GM18861 (cell line): ENCODE results near the gene SUSD4.
"Not testable (repeated sequence)": the region's sequence is repeated elsewhere in the genome, so short reads cannot be mapped to it uniquely, and the experiment has no call there.

Experiments used
- ATAC-seq: cut with Tn5 transposase; IDR thresholded peaks from one replicate; pipeline ENCODE4 v1.9.1; 2021; ENCODE audit not compliant: unreplicated experiment

The SUSD4 gene

DNA sequence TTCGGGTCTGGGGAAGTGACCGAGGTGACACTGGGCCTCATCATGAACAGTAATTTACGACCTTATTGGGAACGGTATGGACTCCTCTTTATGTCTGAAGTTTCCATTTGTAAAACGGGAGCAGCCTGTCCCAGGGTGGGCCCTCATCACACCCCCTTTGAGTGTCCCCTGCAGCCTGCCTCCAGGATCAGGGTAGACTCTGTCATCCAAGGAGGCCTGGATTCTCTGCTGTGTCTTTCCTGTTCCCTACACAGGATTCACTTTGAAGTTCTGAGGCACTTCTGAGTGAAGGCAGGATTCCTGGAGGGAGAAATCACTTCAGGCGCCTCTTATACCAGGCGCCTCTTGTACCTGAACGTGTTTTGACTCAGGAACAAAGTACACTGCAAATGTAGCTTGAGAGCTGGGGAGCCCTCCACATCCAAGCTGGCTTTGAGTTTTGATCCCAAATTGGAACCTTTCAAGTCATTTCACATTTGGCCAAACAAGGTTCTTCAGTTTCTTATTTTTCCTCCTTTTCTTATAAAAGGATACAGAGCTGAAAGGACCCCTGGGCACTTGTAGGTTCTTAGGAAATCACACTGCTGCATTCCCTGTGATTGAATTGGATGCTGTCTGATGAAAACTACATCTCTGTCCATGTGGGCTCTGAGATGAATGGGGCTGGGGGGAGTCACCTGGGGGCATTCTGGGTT, 106.0 kb downstream of the SUSD4 start:
- no peak for ATAC-seq

DNA sequence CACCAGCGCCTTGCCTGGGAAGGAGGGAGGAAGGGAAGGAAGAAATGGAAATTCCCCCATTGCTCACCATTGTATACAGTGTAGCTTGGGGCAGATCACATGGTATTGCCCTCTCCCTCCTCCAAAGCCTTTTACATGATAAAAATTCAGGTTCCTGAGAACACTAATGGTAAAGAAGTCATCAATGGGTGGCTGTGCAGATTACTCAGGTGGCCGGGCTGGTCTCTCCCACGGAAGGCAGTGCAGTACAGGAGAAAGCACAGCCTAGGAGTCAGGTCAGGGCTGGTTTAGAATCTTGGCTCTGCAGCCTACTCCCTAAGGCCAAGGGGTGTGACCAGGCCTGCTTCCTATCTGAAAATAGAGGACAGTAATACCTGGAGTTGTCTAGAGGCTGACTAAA, 107.9 kb downstream of the SUSD4 start:
- ATAC-seq = no peak

DNA sequence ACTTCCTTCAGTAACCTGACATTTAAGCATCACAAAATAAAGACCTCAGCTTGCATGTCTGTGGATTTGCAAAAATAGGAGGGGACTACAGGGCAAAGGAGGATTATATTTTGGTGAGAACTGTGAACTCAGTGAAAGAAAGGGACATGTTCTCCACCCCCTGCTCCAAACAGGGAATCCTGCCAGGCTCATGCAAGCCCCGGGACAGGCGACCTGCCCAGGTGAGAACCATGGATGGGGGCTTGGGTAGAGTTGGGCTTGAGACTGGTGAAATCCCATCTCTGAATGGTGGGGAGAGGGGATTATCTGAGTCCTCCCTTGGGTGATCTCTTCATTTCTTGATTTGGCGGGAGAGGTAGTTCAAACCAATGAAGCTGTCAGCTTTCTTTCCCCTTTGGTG, 110.1 kb downstream of the SUSD4 start:
- no peak for ATAC-seq

DNA sequence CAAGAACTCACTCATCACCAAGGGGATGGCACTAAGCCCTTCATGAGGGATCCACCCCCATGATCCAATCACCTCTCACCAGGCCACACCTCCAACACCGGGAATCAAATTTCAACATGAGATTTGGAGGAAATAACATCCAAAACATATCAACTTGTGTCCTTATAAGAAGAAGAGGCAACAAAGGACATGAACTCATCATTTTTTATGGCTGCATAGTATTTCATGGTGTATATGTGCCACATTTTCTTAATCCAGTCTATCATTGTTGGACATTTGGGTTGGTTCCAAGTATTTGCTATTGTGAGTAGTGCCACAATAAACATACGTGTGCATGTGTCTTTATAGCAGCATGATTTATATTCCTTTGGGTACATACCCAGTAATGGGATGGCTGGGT, 112.6 kb downstream of the SUSD4 start:
- not testable (repeated sequence) for ATAC-seq

DNA sequence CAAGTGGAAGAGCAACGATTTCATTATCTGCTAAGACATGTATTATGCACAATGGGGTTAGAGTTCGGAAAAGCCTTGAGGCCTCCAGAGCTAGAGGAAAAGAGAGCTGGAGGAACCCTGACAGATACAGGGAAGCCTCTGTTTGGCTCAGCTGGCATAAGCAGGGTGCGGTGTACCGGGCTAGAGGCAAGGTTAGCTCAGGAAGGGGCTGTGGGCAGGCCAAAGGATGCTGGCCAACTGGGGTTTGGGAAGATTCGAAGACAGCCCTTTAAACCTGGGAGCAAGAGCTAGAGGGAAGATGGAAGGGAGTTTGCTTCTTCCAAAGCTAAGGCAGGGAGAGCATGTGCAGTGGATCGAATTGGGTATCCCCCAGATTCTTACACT, 113.4 kb downstream of the SUSD4 start:
- ATAC-seq = no peak

- no peak for ATAC-seq
These were observed 113.9 kb downstream of the SUSD4 start for GRCh38 chr1:223249854-223250631.

- ATAC-seq = no peak
These were observed 115.2 kb downstream of the SUSD4 start for GRCh38 chr1:223248770-223249140.

GRCh38 chr1:223248001-223248769, 115.8 kb downstream of the SUSD4 start:
- no peak for ATAC-seq

- no peak for ATAC-seq
These were observed 117.4 kb downstream of the SUSD4 start for GRCh38 chr1:223246476-223247112.

DNA sequence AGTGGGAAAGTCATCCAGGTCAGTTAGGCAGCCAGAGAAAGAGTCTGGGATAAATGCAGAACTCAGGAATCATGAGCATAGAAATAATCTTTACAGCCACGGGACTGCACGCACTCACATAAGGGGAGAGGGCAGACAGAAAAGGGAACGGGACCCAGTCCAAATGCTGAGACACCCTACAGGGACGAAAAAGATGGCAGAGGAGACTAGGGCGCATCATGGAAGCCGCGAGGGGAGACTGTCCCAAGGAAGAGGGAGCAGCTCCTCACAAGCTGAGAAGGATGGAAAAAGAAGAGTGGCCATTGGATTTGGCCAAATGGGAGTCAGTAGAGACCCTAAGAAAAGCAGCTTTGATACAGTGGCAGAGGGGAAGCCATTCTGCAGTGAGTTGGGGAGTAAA, 118.0 kb downstream of the SUSD4 start:
- ATAC-seq = no peak

GRCh38 chr1:223245411-223245810, 118.6 kb downstream of the SUSD4 start:
- ATAC-seq = no peak

DNA sequence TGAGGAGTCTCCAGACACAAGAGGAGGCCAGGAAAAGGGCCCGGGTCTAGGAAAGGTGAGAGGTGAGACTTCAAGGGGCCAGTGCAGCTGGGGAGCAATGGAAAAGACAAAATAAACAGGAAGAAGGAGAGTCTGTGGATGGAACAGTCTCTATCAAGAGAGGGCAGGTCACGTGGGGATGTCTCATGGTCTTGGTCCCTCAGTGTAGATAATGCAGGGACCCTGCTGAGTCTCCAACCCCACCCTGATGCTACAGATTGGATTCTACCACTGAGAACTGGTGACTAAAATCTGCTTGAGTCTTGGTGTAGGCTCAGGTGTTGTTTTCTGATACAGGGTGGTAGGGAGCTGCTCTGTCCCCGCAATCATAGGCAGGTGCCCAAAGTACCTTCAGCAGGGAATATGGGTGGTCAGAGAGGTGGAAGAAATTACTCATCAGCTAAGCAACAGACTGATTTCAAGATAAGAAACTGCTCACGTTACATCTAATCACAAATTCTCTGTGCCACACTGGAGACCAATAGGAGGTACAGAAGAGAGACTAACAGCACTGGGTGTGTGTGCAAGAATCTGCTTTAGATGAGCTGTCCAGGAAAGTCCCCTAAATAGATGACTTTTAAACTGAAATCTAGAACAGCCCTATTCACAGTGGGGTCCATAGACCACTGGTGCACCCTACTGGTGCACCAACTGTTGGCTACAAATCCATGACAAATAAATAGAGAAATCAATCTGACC, 119.4 kb downstream of the SUSD4 start:
- ATAC-seq = peak; percentile 75

DNA sequence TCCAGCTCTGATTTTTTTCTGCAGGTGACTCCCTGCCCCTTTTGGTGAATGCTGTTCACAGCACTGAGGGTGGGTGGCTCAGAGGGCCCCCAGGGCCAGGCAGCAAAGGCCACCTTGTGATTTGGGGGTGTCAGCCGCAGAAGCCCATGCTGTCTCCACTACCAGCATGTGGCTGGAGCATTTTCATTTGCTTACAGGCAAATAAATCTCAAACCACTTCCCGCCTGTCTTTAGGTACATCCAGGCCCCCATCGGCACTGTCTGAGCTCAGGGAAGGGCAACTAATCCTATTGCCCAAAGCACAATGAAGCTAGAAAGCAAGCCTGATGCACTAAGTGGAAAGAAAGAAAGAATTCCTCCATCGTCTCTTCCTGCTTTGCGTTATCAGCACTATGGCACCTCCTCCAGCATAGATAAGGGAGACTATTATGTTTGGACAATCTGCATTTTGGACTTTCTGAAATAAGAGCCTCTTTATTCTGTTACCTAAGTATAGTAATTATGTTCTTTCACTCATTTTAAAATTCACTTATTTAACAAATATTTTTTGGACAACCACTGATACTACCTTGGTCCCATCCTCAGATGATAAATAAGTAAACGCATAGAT, 120.4 kb downstream of the SUSD4 start:
- no peak for ATAC-seq

GRCh38 chr1:223242971-223243370, 121.0 kb downstream of the SUSD4 start:
- ATAC-seq = no peak

GRCh38 chr1:223242382-223242955, 121.5 kb downstream of the SUSD4 start:
- ATAC-seq = no peak

DNA sequence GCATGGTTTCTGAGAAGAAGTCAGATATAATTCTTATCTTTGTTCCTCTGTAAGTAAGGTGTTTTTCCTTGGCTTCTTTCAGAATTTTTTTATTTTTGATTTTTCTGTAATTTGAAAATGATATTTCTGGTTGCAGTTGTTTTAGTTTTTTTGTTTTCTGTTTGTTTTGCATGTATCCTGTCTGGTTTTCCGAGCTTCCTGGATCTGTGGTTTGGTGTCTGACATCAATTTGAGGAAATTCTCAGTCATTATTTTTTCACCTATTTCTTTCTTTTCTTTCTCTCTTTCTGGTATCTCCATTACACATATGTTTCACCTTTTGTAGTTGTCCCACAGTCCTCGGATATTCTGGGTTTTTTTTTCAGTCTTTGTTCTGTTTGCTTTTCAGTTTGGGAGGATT, 123.9 kb downstream of the SUSD4 start:
- no peak for ATAC-seq

DNA sequence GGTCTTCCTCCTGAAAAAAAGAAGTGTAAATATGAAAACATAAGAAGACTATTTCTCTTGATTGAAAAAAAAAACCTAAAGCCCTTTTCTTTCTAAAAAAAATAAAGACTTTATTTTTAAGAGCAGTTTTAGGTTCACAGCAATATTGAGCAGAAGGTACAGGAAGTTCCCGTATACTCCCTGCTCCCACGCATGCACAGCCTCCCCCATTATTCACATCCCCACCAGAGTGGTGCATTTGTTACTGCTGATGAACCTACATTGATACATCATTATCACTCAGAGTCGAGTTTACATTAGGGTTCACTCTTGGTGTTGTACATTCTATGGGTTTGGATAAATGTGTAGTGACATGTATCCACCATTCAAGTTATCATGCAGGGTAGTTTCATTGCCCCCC, 128.9 kb downstream of the SUSD4 start:
- ATAC-seq = no peak

DNA sequence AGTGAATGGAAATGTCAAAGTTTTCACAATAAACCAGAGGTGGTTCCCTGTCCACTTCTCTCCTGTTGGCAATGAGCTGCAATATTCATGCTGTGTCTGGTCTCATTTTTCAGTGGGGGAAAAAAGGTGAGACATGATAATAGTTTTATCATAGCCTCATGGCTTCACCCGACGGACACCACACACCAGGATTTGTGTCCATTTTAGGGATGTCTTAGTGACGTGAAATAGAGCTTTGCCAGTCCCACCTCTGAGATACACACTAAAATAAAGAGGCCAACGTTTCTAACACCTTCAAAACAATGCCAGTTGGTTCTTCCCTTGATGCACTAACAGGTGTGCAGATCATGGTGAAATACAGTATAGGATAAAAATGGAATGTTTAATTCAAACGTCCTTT, 129.4 kb downstream of the SUSD4 start:
- no peak for ATAC-seq

- no peak for ATAC-seq
These were observed 129.8 kb downstream of the SUSD4 start for GRCh38 chr1:223234170-223234514.
